ENCODE data around the gene STAP2.

- TF ChIP-seq ELK1 (IDR thresholded peaks at IDR 0.05; ENCODE audit: low read depth, low read length) (no peak), TAF1 (IDR thresholded peaks at IDR 0.05; ENCODE audit: borderline replicate concordance, low read depth, low read length) (no peak), CTCF (IDR thresholded peaks at IDR 0.05 in 2 of 3, conservative IDR thresholded peaks at IDR 0.05 in 1 of 3; ENCODE audit: control insufficient read depth in 2 of 3, extremely low read depth in 1 of 3, insufficient read depth in 1 of 3, low read depth in 3 of 3, low read length in 3 of 3) (no peak), USF2 (IDR thresholded peaks at IDR 0.05; ENCODE audit: borderline replicate concordance, low read depth, low read length) (no peak), MAX (IDR thresholded peaks at IDR 0.05; ENCODE audit: low read depth, low read length) (no peak), DPF2 (IDR thresholded peaks at IDR 0.05) (no peak), NFIC (IDR thresholded peaks at IDR 0.05; ENCODE audit: low read depth, low read length) (no peak), FOXK2 (IDR thresholded peaks at IDR 0.05) (no peak), FOXM1 (IDR thresholded peaks at IDR 0.05; ENCODE audit: low read depth, low read length) (no peak), SIX5 (IDR thresholded peaks at IDR 0.05; ENCODE audit: low read depth, low read length, severe bottlenecking) (no peak), RAD21 (IDR thresholded peaks at IDR 0.05; ENCODE audit: insufficient read depth, low read depth, low read length) (no peak), CBX5 (IDR thresholded peaks at IDR 0.05; ENCODE audit: low read depth) (no peak)
Measured at GRCh38 chr19:4301590-4302242, 36.9 kb downstream of the STAP2 start.

Data from GM12878 (cell line).